Suppressor macrophage (primary cell): ENCODE data around the gene ANKRD62.
"Not testable (repeated sequence)": the region's sequence is repeated elsewhere in the genome, so short reads cannot be mapped to it uniquely, and the experiment has no call there.

Experiments
- DNase-seq, 4 experiments: peaks; one replicate each; pipeline ENCODE4 v3.0.0-alpha.2; 2020 to 2022

The ANKRD62 gene

GRCh38 chr18:12066910-12067511 lies 26.6 kb upstream of the ANKRD62 start:
- no peak for DNase-seq

GRCh38 chr18:12067671-12068070 lies 26.0 kb upstream of the ANKRD62 start:
- no peak for DNase-seq

- peak in 2 of 4 experiments; percentile 17 to 27 for DNase-seq
Measured at GRCh38 chr18:12068316-12068949, 25.2 kb upstream of the ANKRD62 start.

DNA sequence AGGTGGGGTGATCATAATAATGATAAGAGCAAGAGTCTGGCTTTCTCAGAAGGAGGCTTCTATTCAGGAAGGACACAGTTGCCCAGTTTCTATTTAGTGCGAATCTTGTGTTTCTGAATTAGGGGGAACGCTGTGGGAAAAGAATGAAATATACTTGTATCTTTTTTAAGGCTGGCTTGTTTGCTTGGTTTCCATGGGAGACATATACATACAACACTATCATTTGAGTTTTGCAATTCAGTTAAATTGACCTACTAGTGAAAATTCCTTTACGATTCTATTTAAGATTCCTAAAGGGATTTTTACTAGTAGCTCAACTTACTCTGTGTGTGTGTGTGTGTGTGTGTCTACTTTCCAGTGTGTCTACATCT lies 24.7 kb upstream of the ANKRD62 start:
- DNase-seq: no peak

DNA sequence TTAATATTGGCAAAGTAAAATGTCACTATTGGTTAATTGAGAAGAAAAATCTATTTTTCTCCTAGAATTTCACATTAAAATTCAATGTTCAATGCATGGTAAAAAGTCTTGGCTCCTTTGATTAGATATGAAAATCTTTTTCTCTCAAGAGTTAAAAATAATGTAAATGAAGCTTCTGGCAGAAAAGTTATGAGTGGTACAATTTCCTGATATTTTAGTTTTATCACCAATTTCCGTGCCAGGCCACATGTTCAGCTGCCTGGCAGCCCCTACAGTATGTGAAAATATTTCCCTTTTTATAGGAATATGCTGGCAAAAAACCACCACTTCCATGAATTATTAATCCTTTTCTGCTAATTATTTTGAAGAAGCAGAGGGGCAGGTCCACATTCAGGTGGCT lies 22.6 kb upstream of the ANKRD62 start:
- not testable (repeated sequence) for DNase-seq

- peak in 2 of 4 experiments; percentile 59 to 64 for DNase-seq
Measured at GRCh38 chr18:12072996-12073395, 20.6 kb upstream of the ANKRD62 start.

DNA sequence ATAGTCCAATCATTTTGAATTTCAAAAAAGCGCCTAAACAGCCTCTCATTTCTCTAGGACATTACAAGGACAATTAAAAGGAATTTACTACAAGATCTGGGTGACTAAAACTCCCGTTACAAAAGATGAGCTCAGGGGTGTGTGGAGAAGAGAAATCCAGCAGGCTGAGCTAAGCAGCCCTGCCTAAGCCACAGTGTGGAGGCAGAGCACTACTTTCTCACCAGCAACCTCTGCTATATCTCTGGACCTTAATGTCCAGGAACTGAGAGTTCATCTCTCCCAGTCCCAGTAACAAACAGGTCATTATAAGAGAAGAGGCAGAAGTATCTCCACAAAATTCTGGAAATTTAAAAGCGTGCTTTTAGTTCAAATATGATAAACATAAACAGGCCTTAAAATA lies 18.9 kb upstream of the ANKRD62 start:
- peak in 2 of 4 experiments; percentile 10 to 26 for DNase-seq

DNA sequence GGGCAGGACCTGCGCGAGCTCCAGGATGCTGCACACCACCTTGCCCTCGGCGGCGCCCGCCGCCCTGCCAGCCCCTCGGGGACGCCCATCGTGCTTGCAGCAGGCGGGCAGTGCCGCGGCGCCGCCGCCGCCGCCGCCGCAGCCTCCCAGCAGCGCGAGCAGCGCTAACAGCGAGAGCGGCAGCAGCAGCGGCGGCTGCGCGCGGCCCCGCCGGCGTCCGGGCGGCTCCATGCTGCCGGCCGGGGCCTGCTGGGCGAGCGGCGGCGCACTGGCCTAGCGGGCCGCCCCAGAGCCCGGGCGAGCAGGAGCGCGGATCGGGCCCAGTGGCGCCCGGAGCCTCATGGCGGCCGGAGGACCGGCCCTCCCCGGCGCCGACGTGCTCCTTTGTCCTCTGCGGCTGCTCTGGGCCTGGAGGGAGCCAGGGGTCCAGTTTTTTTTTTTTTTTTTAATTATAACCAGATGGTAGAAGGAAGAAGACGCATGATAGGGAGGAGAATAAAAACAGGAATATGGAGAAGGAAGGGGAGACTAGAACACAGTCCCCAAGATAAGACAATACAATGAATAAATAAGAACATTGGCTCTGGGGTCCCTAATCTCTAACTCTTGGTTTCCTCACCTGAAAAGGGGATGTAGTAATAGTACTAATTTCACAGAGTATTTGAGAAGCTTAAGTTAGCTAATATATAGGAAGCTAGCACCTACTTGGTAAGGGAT lies 17.1 kb upstream of the ANKRD62 start:
- peak; percentile 11 to 75 (median 44) for DNase-seq

- not testable (repeated sequence) for DNase-seq
Measured at GRCh38 chr18:12077994-12078393, 15.6 kb upstream of the ANKRD62 start.

GRCh38 chr18:12079491-12080237 lies 14.0 kb upstream of the ANKRD62 start:
- no peak for DNase-seq

- no peak for DNase-seq
Measured at GRCh38 chr18:12085136-12085535, 8.5 kb upstream of the ANKRD62 start.

- DNase-seq: no peak
Measured at GRCh38 chr18:12085786-12086185, 7.9 kb upstream of the ANKRD62 start.

DNA sequence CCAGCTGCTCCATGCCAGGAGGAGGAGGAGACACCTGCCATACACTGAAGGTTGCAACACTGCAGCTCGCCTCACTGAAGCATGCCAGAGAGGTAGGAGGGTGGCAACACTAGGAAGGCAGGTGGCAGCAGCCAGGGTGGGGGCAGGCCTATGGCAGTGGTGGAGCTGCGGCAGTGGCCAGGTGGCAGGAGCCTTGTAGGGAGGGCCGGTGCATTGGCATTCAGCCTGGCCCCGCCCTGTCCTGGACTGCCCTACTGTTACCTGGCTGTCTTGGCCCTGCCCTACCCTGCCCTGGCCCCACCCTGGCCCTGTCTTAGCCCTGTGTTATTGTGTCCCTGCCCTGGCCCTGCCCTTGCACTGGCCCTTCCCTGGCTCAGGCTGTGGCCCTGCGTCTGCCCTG lies 7.4 kb upstream of the ANKRD62 start:
- no peak for DNase-seq

GRCh38 chr18:12086677-12087470 lies 6.8 kb upstream of the ANKRD62 start:
- DNase-seq: no peak

- DNase-seq: no peak
Measured at GRCh38 chr18:12087471-12088025, 6.1 kb upstream of the ANKRD62 start.

DNA sequence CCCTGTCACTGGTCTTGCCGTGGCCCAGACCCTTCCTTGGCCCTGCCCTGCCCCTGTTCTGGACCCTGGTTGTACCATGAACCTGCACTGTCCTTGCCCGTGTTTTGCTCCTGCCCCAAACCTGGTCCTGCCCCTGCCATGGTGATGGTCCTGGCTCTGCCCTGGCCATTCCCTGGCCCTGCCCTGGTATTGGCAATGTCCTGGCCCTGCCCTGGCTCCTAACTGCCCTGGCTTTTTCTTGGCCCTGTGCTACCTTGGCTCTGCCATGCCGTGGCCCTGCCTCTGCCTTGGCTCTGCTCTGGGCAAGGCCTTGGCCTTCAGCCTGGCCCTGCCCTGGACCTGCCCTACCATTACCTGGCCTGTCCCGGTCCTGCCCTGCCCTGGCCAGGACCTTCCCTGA lies 5.5 kb upstream of the ANKRD62 start:
- DNase-seq: no peak

DNA sequence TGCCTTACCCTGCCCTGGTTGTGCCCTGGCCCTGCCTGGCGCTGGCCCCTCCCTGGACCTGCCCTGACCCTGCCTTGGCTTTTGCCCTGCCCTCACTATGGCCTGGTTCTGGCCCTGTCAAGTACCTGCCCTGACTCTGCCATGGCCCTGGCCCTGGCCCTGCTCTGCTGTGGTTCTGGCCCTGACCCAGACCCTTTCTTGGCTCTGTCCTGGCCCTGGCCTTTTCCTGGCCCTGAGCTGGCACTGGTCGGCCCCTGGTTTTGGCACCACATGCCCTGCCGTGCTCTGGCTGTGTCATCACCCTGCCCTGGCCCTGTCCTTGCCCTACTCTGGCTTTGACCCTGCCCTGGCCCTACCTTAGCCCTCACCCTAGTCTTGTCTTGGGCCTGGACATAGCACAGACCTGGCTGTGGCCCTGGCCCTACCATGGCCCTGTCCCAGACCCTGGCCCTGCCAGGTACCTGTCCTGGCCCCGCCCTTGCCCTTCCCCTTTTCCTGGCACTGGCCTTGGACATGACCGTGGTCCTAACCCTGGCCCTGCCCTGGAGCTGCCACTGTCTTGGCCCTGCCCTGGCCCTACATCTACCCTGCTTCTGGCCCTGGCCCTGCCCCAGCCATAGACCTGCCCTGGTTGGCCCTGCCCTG lies 4.8 kb upstream of the ANKRD62 start:
- DNase-seq: no peak

DNA sequence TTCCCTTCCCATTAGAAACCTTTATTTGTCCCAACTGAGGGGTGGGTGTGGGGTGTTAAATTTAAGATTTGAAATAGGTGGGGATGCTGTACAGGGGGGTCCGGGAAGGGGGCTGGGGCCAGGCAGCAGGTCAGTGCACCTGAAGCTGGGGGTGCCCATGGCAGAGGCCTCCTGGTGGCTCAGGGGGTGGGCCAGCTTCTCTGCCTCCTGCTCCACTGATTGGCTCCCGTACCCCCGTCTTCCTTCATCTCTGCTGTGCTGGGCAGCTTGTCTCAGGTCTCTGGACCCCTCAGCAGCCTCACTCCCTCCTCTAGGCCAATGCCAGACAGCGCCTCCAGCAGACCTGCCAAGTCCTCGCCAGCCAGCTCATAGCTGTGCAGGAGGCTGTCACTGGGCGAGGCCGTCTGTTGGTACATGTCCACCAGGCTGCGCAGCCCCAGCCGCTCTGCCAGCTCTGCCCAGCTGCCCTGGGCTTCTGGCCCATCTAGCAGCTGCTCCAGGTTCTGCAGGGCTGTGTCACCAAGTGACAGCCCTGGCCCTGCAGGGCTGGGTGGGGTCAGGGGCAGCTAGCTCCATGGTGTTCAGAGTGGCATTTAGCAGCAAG lies 2.0 kb upstream of the ANKRD62 start:
- DNase-seq: no peak

DNA sequence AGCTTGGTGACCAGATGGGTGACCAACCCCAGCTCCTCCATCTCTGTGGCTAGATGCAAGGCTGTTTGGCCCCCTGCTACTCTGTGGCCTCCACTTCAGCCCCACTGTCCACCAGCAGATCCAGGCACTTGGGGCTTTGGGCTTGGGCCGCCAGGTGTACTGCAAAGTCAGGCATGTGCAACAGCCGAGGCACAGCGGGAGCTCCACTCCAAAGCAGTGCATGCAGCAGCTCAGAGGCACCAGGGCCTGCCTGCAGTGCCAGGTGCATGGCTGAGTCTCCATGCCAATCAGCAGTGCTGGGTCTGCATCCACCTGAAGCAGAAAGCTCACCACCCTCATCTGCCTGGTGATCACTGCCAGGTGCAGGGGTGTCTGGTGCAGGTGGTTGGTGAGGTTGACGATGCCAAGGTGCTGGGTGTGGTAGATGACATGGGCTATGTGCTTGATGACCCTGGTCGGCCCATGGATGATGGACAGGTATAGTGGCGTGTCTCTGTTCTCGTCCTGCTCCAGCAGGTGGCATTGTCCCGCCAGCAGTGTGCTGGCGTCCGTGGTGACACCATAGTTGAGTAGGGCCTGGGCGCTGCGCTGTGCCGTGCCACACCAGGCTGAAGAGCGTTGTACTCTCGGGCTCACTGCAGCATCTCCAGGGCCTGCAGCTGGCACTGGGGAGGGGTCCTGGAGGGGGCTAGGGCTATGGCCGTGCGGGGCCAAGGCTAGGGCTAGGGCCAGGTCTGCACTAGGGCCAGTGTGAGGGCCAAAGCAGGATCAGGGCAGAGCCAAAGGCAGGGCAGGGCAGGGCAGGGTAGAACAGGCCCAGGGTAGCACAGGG lies 1.0 kb upstream of the ANKRD62 start:
- DNase-seq: peak in 3 of 4 experiments; percentile 26 to 38 (median 35)

GRCh38 chr18:12098374-12098773 lies 4.7 kb downstream of the ANKRD62 start:
- no peak for DNase-seq
